ENCODE measurements around the gene STK35.

STK35 gene
- 19.5 to 56.9 (median 49.9) reads per million in 9 experiments for total RNA-seq

DNA sequence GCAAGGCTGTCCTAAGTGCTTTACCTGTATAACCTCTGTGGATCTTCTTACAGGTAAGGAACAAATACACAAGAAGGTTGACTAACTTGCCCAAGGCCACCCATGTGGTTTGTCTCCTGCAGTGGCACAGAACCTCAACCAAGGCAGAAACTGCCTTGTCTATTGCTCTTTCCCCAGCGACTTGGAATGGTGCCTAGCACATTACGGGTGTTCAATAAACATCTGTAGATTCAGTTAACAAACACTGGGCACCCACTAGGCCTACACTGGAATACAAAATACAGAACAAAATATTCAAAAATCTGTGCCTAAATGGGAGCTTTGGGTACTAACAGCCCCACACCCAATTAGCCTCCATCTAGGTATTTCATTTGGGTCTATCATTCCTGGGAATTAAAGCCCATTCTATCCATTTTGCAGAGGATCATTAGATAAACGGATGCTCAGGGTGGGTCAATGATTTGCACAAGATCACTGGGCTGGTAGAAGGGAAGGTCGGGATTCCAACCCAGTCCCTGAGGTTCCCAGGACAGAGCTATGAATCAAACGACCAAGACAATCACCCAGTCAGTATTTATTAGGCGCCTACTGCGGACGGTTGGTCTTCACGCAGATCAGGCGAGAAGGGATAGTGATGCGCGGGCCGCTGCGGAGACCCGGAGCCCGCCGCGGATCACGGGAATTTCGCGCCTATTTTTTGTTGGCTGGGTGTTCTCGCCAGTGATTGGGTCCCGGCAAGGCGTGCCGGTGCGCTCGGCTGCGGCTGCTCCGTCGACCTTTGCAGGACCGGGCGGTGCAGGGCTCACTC, at the start of gene STK35:
Gene STK35, plus strand, starts transcription at position 771 of the 808 bp plus-strand sequence. CDS start 55 bp downstream, outside the sequence.
- H3K27ac Mint-ChIP-seq = peak within 1 kb of the TSS; percentile 99 to 100
- H3K27me3 Mint-ChIP-seq = no peaks in the 10 kb centered on the region
- peak; percentile 23 for ATAC-seq (replicated peaks)
- no peaks in the 10 kb centered on the region for H3K9me3 Mint-ChIP-seq
- peaks cover 34% of the 10 kb centered on the region in 2 donors for H3K4me1 Mint-ChIP-seq (ENCODE audit: low read depth in 2 of 2)
- peaks cover 23% of the 10 kb centered on the region for H3K36me3 Mint-ChIP-seq (ENCODE audit: insufficient read depth)
- no peak for DNase-seq
- peak within 1 kb of the TSS; percentile 88 to 90 for H3K4me3 Mint-ChIP-seq

DNA sequence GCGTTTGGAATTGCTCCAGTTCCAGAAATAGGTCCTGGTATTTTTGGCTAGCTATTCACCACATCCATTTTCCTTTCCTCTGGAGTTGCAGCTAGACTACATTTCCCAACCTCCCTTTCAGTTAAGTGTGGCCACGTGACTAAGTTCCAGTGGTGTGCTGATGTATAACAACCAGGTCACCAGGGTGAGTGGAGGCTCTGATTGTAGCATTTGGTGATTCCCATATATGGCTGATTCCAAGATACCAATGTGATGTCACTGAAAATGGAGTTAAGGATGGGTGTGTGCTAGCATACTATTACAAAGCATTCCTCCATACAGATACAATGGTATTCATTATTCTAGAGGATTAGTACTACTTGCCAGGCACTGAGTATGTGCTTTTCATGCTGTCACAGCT, 49.7 kb upstream of the STK35 start:
- Mint-ChIP-seq H3K9me3 (no peaks in the 10 kb centered on the region), H3K27ac (no peak overlapping the region), H3K27me3 (peaks cover 75 to 96% of the 10 kb centered on the region in 2 donors)

DNA sequence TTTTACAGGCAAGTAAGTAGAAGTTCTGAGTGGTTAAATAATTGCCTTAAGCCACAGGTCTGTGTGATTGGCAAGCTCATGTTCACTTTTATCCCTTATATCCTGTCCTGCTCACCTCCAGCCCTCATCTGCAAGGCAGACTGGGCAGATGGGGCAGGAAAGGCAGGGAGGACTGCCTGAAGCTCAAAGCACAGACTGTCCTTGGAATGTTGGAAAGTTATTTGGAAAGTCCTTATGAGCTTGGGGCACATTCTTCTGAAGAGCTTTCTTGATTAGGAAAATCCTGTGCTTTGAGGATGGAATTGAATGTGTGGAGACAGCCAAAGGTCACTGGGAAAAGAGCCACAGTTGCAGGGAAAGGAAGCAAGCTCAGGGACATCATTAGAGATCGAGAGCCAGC, 48.9 kb upstream of the STK35 start:
- Mint-ChIP-seq H3K27ac (no peak overlapping the region), H3K9me3 (peaks cover 0 to 1% of the 10 kb centered on the region in 2 donors), H3K4me3 (no peak overlapping the region), H3K27me3 (peaks cover 80 to 96% of the 10 kb centered on the region in 2 donors), H3K36me3 (ENCODE audit: insufficient read depth) (no peaks in the 10 kb centered on the region), H3K4me1 (ENCODE audit: low read depth in 2 of 2) (no peaks in the 10 kb centered on the region)
- no peak for DNase-seq
- no peak for ATAC-seq (replicated peaks)

More for the DNA sequence above, 49.7 kb upstream of the STK35 start:
- ATAC-seq (replicated peaks) (no peak), DNase-seq (no peak)
- H3K4me1 Mint-ChIP-seq (ENCODE audit: low read depth in 2 of 2) = no peaks in the 10 kb centered on the region
- no peak overlapping the region for H3K4me3 Mint-ChIP-seq
- H3K36me3 Mint-ChIP-seq (ENCODE audit: insufficient read depth) = no peaks in the 10 kb centered on the region

DNA sequence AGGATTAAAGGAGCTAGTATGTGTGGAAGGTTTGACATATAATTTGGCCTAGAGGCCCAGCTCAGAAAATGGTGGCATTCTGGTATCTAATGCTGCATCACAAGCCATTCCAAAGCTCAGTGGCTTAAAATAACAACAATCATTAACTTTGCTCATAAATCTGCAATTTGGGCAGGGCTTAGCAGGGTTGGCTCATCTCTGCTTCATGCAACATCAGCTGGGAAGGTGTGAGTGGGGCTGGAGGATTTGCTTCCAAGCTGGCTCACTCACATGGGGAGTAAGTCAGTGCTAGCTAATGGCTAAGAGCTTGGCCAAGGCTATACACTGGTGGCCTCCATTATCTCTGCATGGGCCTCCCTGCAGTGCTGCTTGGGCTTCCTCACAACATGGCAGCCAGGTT, 48.0 kb upstream of the STK35 start:
- Mint-ChIP-seq H3K4me3 (no peak overlapping the region), H3K4me1 (ENCODE audit: low read depth in 2 of 2) (no peaks in the 10 kb centered on the region), H3K27ac (no peak overlapping the region), H3K36me3 (ENCODE audit: insufficient read depth) (no peaks in the 10 kb centered on the region), H3K27me3 (peaks cover 81 to 96% of the 10 kb centered on the region in 2 donors), H3K9me3 (peaks cover 0 to 1% of the 10 kb centered on the region in 2 donors)
- DNase-seq = no peak
- no peak for ATAC-seq (replicated peaks)

GRCh38 chr20:2054911-2055310, 46.7 kb upstream of the STK35 start:
- DNase-seq (no peak), ATAC-seq (replicated peaks) (no peak)
- Mint-ChIP-seq H3K4me3 (no peak overlapping the region), H3K4me1 (ENCODE audit: low read depth in 2 of 2) (no peaks in the 10 kb centered on the region), H3K36me3 (ENCODE audit: insufficient read depth) (no peaks in the 10 kb centered on the region), H3K9me3 (peaks cover 0 to 1% of the 10 kb centered on the region in 2 donors), H3K27ac (no peak overlapping the region), H3K27me3 (peaks cover 77 to 96% of the 10 kb centered on the region in 2 donors)

DNA sequence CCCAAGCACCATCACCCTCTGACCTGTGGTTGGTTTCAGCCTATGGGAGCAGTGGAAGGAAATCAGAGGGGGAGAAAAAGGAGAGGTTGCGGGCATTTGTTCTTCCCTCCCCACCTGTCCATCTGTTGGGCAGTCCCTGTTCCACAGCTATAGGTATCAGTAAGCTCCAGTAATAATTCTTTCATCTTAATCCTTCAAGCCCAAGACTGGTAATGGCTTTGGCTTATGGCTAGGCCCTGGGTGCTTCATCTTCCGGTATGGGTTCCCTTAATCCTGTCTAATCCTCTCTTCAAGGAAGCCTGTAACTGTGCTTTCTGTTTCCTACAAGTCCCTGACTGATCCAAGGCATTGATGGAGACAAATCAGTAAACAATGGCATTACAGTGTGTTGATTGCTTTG, 42.2 kb upstream of the STK35 start:
- Mint-ChIP-seq H3K4me3 (no peak overlapping the region), H3K27me3 (peaks cover 42 to 51% of the 10 kb centered on the region in 2 donors), H3K36me3 (ENCODE audit: insufficient read depth) (no peaks in the 10 kb centered on the region), H3K27ac (no peak overlapping the region), H3K4me1 (ENCODE audit: low read depth in 2 of 2) (no peaks in the 10 kb centered on the region), H3K9me3 (peaks cover 0 to 1% of the 10 kb centered on the region in 2 donors)
- ATAC-seq (replicated peaks) = no peak
- DNase-seq = no peak

DNA sequence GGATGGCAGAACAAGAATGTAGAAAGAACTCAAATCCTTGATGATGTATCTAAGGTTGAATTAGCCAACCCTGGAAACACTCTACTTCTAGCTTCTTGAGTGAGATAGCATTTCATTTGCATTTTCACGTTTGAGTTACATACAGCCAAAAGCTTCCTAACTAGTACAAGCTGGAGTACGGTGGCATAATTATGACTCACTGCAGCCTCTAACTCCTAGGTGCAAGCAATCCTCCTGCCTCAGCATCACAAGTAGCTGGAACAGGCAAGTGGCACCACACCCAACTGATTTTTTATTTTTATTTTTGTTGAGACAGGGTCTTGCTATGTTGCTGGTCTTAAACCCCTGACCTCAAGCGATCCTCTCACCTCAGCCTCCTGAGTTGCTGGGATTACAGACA, 36.5 kb upstream of the STK35 start:
- no peaks in the 10 kb centered on the region for H3K4me1 Mint-ChIP-seq (ENCODE audit: low read depth in 2 of 2)
- H3K4me3 Mint-ChIP-seq = no peak overlapping the region
- no peaks in the 10 kb centered on the region for H3K9me3 Mint-ChIP-seq
- peaks cover 34 to 40% of the 10 kb centered on the region in 2 donors for H3K27me3 Mint-ChIP-seq
- ATAC-seq (replicated peaks) (no peak), DNase-seq (no peak)
- H3K27ac Mint-ChIP-seq = no peak overlapping the region
- no peaks in the 10 kb centered on the region for H3K36me3 Mint-ChIP-seq (ENCODE audit: insufficient read depth)

- ATAC-seq (replicated peaks) (no peak), DNase-seq (no peak)
- no peaks in the 10 kb centered on the region for H3K4me1 Mint-ChIP-seq (ENCODE audit: low read depth in 2 of 2)
- H3K4me3 Mint-ChIP-seq = no peak overlapping the region
- H3K9me3 Mint-ChIP-seq = no peaks in the 10 kb centered on the region
- peaks cover 47 to 50% of the 10 kb centered on the region in 2 donors for H3K27me3 Mint-ChIP-seq
- H3K27ac Mint-ChIP-seq = no peak overlapping the region
- H3K36me3 Mint-ChIP-seq (ENCODE audit: insufficient read depth) = no peaks in the 10 kb centered on the region
Measured at GRCh38 chr20:2066461-2067122, 35.0 kb upstream of the STK35 start.

- Mint-ChIP-seq H3K9me3 (no peaks in the 10 kb centered on the region), H3K4me3 (no peak overlapping the region), H3K36me3 (ENCODE audit: insufficient read depth) (no peaks in the 10 kb centered on the region), H3K4me1 (ENCODE audit: low read depth in 2 of 2) (no peaks in the 10 kb centered on the region), H3K27me3 (peaks cover 34 to 49% of the 10 kb centered on the region in 2 donors), H3K27ac (no peak overlapping the region)
- no peak for ATAC-seq (replicated peaks)
- DNase-seq = no peak
Measured at GRCh38 chr20:2080532-2081224, 20.9 kb upstream of the STK35 start.

DNA sequence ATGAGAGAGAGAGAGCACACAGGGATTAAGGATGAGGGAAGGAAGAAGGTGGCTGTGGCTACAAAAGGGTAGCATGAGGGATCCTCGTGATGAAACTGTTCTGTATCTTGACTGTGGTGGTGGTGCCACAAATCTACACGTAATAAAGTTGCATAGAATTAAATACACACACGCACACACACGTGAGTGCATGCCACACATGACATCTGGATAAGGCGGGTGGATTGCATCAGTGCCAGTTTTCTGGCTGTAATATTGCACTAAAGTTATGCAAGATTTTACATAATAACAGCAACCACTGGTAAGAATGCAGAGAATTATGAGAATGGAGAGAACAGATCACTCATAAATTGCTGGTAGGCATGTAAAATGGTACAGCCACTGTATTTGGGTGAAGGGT, 16.9 kb upstream of the STK35 start:
- Mint-ChIP-seq H3K4me1 (ENCODE audit: low read depth in 2 of 2) (no peaks in the 10 kb centered on the region), H3K9me3 (no peaks in the 10 kb centered on the region), H3K27me3 (peaks cover 40 to 75% of the 10 kb centered on the region in 2 donors), H3K4me3 (no peak overlapping the region), H3K27ac (no peak overlapping the region), H3K36me3 (ENCODE audit: insufficient read depth) (no peaks in the 10 kb centered on the region)
- no peak for DNase-seq
- no peak for ATAC-seq (replicated peaks)

DNA sequence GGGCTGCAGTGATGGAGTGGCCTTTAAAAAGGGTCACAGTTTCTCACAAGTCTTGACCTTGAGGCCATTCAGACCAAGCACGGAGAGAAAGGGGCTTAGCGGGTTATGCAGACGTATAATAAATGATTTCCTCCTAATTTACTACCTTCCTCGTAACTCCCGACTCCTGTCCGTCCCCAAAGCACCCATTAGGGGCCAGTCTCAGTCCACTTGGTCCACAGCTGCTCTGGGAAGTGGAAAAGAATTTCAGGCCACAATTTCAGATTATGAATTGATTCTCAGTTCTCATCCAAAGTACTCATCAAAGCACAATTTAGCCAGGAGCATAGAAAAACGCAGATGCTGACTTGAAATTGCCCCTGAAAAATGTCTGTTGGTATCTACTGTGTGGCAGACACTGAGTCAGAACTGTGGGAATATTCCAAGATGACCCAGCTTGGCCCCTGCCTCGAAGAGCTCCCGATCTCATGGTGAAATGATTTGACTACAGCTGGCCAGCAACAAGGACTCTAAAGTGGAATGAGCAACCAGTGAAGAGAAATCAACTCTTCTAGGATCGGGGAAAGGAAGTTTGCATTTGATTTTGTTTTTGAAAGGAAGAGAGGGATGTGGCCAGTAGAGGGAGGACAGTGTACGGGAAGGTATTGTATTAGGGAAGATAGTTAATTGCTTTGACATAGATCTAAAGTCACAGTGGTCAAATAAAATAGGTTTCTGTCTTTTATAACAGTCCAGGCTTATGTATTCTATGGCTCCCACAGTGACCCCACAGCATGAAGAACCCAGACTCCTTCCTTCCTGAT, 15.2 kb upstream of the STK35 start:
- Mint-ChIP-seq H3K27ac (no peak overlapping the region), H3K27me3 (peaks cover 39 to 73% of the 10 kb centered on the region in 2 donors)

GRCh38 chr20:2086980-2087377, 14.6 kb upstream of the STK35 start:
- no peak for ATAC-seq (replicated peaks)
- no peak overlapping the region for H3K27ac Mint-ChIP-seq
- no peak overlapping the region for H3K4me3 Mint-ChIP-seq
- no peaks in the 10 kb centered on the region for H3K4me1 Mint-ChIP-seq (ENCODE audit: low read depth in 2 of 2)
- H3K27me3 Mint-ChIP-seq = peaks cover 39 to 67% of the 10 kb centered on the region in 2 donors
- H3K36me3 Mint-ChIP-seq (ENCODE audit: insufficient read depth) = no peaks in the 10 kb centered on the region
- no peaks in the 10 kb centered on the region for H3K9me3 Mint-ChIP-seq
- DNase-seq = no peak

More for the DNA sequence above, 15.2 kb upstream of the STK35 start:
- Mint-ChIP-seq H3K4me3 (no peak overlapping the region), H3K4me1 (ENCODE audit: low read depth in 2 of 2) (no peaks in the 10 kb centered on the region), H3K36me3 (ENCODE audit: insufficient read depth) (no peaks in the 10 kb centered on the region), H3K9me3 (no peaks in the 10 kb centered on the region)
- no peak for ATAC-seq (replicated peaks)
- DNase-seq = no peak

DNA sequence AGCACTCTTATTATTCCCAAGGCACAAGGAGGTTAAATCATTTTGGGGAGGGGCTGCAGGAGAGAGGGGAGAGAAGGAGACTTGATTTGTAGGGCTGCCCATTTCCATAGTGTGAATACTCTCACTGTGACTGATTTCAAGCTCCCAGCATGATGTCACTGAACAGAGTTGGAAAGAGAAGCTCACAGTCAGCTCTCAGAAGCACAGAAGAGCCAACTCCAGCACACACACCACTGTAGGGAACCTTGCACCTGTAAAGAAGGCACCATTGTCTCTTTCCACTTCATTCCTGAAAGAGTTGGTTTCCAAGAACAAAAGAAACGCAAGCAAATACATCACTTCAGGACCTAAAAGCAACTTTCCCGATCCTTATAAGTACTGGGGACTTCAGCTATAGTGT, 12.7 kb upstream of the STK35 start:
- ATAC-seq (replicated peaks) = no peak
- DNase-seq = no peak
- H3K27ac Mint-ChIP-seq = no peak overlapping the region
- no peaks in the 10 kb centered on the region for H3K36me3 Mint-ChIP-seq (ENCODE audit: insufficient read depth)
- no peaks in the 10 kb centered on the region for H3K4me1 Mint-ChIP-seq (ENCODE audit: low read depth in 2 of 2)
- H3K9me3 Mint-ChIP-seq = no peaks in the 10 kb centered on the region
- H3K27me3 Mint-ChIP-seq = peaks cover 52 to 76% of the 10 kb centered on the region in 2 donors
- H3K4me3 Mint-ChIP-seq = no peak overlapping the region

Data from effector memory CD8-positive, alpha-beta T cell (primary cell).